ENCODE measurements around the gene SLC36A2.

GRCh38 chr5:151288180-151288579 is 59.2 kb downstream of the SLC36A2 start:
- TF ChIP-seq CTCF (IDR thresholded peaks at IDR 0.05; ENCODE audit: poor library complexity) (peak; percentile 36), EZH2 (IDR thresholded peaks at IDR 0.05; ENCODE audit: borderline replicate concordance) (no peak)
